ENCODE measurements around the gene MITF. TPM values are rescaled to one million over a fixed set of nuclear protein-coding genes. Genes with fewer than 3 reads are reported as not detected.
"Not testable (repeated sequence)": the region's sequence is repeated elsewhere in the genome, so short reads cannot be mapped to it uniquely, and the experiment has no call there.

MITF gene
- total RNA-seq, 4 donors from 2014 or later, result 1.6 to 22.5 (median 6.6) TPM

GRCh38 chr3:69907554-69907953, 168.3 kb downstream of the MITF start:
- Histone ChIP-seq H3K27ac (no peak overlapping the region), H3K4me3 (no peak overlapping the region)
- 86% methylated on average over 1 of the region's 1 CpG; no CpG with 5 or more reads in 1 of the 2 donors for WGBS, 2 donors

DNA sequence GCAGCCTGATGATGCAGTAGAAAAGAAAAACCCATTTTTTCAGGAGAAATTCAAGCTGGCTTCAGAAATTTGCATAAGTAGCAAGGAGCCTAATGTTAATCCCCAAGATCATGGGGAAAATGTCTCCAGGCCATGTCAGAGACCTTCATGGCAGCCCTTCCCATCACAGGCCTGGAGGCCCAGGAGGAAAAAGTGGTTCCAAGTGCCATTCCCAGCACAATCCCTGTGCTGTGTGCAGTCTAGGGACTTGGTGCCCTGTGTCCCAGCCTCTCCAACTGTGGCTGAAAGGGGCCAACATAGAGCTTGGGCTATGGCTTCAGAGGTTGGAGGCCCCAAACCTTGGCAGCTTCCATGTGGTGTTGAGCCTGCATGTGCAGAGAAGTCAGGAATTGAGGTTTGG, 170.6 kb downstream of the MITF start:
- intact Hi-C loops (cut with DNase I), result not testable (repeated sequence)

More at GRCh38 chr3:69907554-69907953, 168.3 kb downstream of the MITF start:
- intact Hi-C loops (cut with DNase I), result no loop called here
- Histone ChIP-seq H3K27me3 (no peaks in the 10 kb centered on the region), H3K9me3 (peaks cover 0 to 15% (median 2%) of the 10 kb centered on the region in 3 donors), H3K4me1 (no peaks in the 10 kb centered on the region), H3K36me3 (no peaks in the 10 kb centered on the region)
- TF ChIP-seq, protein P1, sequence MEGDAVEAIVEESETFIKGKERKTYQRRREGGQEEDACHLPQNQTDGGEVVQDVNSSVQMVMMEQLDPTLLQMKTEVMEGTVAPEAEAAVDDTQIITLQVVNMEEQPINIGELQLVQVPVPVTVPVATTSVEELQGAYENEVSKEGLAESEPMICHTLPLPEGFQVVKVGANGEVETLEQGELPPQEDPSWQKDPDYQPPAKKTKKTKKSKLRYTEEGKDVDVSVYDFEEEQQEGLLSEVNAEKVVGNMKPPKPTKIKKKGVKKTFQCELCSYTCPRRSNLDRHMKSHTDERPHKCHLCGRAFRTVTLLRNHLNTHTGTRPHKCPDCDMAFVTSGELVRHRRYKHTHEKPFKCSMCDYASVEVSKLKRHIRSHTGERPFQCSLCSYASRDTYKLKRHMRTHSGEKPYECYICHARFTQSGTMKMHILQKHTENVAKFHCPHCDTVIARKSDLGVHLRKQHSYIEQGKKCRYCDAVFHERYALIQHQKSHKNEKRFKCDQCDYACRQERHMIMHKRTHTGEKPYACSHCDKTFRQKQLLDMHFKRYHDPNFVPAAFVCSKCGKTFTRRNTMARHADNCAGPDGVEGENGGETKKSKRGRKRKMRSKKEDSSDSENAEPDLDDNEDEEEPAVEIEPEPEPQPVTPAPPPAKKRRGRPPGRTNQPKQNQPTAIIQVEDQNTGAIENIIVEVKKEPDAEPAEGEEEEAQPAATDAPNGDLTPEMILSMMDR (IDR thresholded peaks at IDR 0.05), result no peak
- TF ChIP-seq POLR2A (IDR thresholded peaks at IDR 0.05), result no peak
- DNase-seq, result no peak

DNA sequence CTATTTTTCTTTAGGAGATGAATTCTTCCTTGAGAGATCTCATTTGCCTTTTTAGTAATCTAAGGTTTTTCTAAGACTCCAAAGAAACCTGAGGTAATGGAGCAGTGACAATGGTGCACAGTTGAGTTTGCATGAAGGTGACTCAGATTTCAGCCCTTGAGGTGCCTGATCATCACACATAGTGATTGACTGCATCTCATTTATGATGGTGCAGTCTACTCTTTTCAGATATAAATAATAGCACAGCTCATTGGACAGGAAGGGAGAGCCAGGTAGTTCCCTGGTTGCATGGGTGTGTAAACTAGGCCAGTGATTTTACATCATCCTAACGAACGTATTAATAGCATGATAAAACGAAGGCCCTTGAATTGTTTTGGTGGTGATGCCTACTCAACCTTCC, 174.2 kb downstream of the MITF start:
- Histone ChIP-seq H3K9me3 (peaks cover 0 to 18% (median 7%) of the 10 kb centered on the region in 3 donors), H3K27ac (no peak overlapping the region), H3K4me3 (no peak overlapping the region), H3K27me3 (no peaks in the 10 kb centered on the region), H3K36me3 (no peaks in the 10 kb centered on the region), H3K4me1 (no peaks in the 10 kb centered on the region)
- no peak for DNase-seq
- WGBS, 2 donors, result 95% methylated on average over 3 of the region's 3 CpGs
- TF ChIP-seq, protein P1 (IDR thresholded peaks at IDR 0.05), result no peak
- TF ChIP-seq POLR2A (IDR thresholded peaks at IDR 0.05), result no peak
- intact Hi-C loops (cut with DNase I), result no loop called here

More for the DNA sequence above, 170.6 kb downstream of the MITF start:
- H3K27ac ChIP-seq, H3K36me3 ChIP-seq, H3K27me3 ChIP-seq, H3K4me3 ChIP-seq, DNase-seq, H3K4me1 ChIP-seq: not testable (repeated sequence)
- peaks cover 0 to 15% (median 2%) of the 10 kb centered on the region in 3 donors for H3K9me3 ChIP-seq

- Histone ChIP-seq H3K4me1 (no peaks in the 10 kb centered on the region), H3K27ac (no peak overlapping the region), H3K4me3 (no peak overlapping the region), H3K9me3 (peaks cover 0 to 18% (median 7%) of the 10 kb centered on the region in 3 donors), H3K27me3 (no peaks in the 10 kb centered on the region), H3K36me3 (no peaks in the 10 kb centered on the region)
- no peak for DNase-seq
- WGBS, 2 donors, result 63 to 83% methylated on average over 3 to 4 of the region's 4 CpGs
- intact Hi-C loops (cut with DNase I), result no loop called here
- no peak for TF ChIP-seq POLR2A (IDR thresholded peaks at IDR 0.05)
- TF ChIP-seq, protein P1 (IDR thresholded peaks at IDR 0.05), result no peak
These were observed 175.1 kb downstream of the MITF start for GRCh38 chr3:69914395-69914794.

GRCh38 chr3:69915726-69916125, 176.5 kb downstream of the MITF start:
- H3K9me3 ChIP-seq, result peaks cover 0 to 6% (median 5%) of the 10 kb centered on the region in 3 donors
- no peak for TF ChIP-seq POLR2A (IDR thresholded peaks at IDR 0.05)
- TF ChIP-seq, protein P1 (IDR thresholded peaks at IDR 0.05), result no peak
- H3K27me3 ChIP-seq, result no peaks in the 10 kb centered on the region
- no peaks in the 10 kb centered on the region for H3K36me3 ChIP-seq
- intact Hi-C loops (cut with DNase I), result no loop called here
- no peak overlapping the region for H3K27ac ChIP-seq
- no peak for DNase-seq
- no peaks in the 10 kb centered on the region for H3K4me1 ChIP-seq
- H3K4me3 ChIP-seq, result no peak overlapping the region

- H3K4me3 ChIP-seq; H3K27me3 ChIP-seq; H3K27ac ChIP-seq; H3K4me1 ChIP-seq; DNase-seq; H3K9me3 ChIP-seq; intact Hi-C loops (cut with DNase I); H3K36me3 ChIP-seq: not testable (repeated sequence)
- TF ChIP-seq, protein P1 (IDR thresholded peaks at IDR 0.05), result peak in 1 of 6 experiments; percentile 23
- 61 to 71% methylated on average over 10 of the region's 10 CpGs for WGBS, 2 donors
These were observed 180.7 kb downstream of the MITF start for GRCh38 chr3:69920009-69920408.

All from esophagus squamous epithelium (tissue), 5 donors.